GM18519 (cell line): ENCODE data around the gene PHTF2.
"Not testable (repeated sequence)": the region's sequence is repeated elsewhere in the genome, so short reads cannot be mapped to it uniquely, and the experiment has no call there.

Experiments
- ATAC-seq: cut with Tn5 transposase; IDR thresholded peaks from one replicate; pipeline ENCODE4 v1.9.1; 2021; ENCODE audit warnings: mild to moderate bottlenecking, moderate library complexity; ENCODE audit not compliant: unreplicated experiment, low FRiP score

Gene PHTF2

DNA sequence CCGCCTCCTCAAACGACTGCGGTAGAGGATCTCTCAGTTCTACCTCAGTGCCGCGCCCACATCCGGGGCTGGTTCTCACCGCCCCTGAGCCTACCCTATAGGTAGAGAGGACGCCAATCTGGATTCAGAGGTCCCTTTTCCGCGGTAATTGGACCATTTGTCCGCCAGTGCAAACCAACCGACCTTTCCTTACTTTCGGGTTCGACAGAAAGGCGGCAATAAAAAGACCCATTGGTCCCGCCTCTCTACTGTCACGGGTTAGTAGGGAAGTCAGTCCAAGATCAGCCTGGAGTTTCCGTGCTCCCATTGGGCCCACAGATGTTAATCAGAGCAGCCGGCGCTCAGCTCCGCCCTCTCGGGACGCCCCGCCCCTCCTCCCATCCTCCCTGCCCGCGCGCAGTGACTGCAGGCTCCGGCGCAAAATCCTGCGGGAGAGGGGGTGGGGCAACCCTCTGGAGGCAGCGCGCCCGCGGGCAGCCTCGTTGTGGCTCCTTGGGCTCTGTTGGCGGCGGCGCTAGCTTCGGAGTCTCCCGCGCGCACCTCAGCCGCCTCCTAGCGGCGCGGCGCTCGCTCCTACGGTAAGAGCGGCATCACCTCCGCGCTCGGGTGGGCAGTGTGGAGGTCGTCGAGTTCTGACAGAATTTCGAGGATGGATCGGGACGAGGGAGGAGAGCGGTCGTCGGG is at the start of gene PHTF2, which contains the start of gene TMEM60:
Gene PHTF2 (plus strand): TSS at position 380 of the 684 bp plus-strand sequence.
Gene TMEM60 (minus strand): TSS at position 41 of the 684 bp plus-strand sequence. CDS start 4,061 bp downstream, outside the sequence.
- ATAC-seq, result peak; percentile 83

DNA sequence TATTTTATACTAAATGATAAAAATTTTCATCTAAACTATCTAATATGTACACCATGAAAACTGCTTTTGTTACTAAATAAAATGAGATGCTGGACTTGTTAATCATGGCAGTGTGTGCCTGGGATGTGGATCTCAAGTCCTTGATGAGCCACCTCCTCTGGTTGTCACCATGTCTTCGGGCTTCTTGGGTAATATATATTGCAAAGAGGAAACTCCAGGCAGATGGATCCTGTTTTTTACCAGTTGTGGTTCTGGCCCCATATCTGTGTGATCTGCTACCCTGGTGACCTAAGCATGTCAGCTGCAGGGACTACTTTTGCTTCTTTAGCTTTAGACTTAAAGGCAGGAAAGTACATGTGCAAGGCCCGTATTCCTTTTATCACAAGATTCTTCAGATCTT is 46.6 kb upstream of the PHTF2 start:
- no peak for ATAC-seq

DNA sequence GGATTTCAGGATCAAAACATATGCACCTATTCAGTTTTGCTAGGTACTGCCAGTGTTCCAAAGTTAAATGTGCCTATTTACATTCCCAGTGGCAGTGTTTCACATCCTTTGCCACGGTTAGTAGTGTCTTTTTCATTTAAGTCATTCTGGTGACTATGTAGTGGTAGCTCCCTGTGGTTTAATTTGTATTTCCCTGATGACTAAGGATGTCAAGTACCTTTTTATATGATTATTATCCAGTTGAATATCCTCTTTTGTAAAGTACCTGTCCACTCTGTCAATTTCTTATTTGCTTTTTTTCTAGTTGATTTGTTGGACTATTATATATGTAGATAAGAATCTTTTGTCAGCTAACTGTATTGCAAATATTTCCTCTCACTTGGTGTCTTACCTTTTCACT is 45.4 kb upstream of the PHTF2 start:
- no peak for ATAC-seq

DNA sequence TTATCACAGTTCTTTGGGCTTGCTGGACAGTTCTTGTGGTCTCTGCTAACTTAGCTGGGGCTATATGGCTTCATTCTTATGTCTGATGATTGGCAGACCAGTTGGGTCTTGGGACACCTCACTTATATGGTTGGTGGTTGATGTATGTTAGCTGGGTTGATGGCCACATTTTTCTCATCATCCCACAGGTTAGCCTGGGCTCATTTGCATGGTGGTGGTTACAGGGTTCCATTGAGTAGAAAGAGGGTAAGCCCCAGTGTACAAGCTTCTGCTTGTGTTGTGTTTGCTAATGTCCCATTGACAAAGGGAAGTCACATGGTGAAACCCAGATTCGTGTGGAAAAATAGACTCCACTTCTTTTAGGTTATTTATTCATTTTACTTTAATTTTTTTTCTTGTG is 41.0 kb upstream of the PHTF2 start:
- peak; percentile 81 for ATAC-seq

DNA sequence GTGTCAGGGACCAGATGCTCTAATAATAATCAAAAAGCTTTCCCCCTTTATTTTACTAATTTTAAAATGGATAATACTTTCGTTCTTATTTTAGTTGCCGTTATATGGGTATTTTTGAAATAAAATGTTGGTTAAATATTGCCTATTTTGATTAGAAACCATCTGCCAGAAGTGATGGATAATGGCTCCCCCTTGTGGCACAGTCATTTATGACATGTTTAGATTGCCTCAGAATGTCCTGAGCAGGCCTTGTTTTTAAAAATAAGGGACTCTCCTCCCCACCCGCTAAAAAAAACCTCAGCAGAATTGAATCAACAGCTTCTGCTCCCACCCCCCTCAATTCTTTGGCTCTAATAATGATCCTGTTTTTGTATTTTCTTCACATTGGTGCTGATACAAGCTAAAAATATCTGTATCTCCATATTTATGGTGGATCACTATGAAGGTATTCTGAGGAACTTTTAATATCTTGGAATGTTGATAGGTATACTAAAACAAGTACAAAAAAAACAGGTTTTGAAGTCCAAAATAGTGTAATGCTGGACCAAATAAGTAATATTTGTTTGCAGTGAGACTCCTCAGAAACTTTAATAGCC is 39.2 kb upstream of the PHTF2 start:
- ATAC-seq, result no peak

DNA sequence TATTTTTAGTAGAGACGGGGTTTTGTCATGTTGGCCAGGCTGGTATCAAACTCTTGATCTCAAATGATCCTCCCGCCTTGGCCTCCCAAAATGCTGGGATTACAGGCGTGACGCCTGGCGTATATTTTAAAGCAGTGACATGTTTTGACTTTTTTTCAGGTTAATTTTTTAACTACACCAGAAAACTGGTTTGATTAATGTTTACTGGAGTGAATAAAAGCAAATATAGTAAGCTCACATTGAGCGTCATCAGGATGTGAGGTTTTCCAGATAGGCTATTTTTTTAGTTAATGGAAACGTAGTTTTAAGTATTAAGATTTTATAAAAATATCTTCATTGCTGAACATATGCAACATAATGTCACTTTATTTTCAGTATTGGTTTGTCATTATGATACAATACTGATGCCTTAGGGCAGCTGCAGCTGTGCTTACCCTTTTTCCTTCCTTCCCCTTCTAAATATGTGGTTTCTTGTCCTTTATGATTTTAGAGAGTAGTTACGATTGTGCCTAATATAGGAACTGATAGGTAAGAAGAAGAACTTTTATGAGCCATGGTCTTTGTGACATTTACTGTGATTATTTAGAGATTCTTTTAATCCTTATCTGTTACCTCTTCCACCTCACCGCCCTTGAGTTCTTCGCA is 37.6 kb upstream of the PHTF2 start:
- no peak for ATAC-seq

DNA sequence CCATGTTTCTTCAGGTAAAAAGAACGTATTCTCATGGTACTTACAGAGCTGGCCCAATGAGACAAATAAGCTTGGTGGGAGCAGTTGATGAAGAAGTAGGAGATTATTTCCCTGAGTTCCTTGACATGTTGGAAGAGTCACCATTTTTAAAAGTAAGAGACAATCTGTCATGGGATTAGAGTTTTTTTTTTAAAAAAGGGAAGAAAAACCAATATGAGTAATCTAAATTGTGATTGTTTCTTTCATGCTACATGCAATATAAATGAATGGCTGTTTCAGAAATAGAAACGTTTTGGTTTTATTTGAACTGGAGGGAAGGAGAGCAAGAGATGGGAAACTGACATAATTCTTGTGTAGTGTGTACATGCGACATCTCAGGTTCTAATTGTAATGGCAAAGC is 33.1 kb upstream of the PHTF2 start:
- ATAC-seq, result no peak

DNA sequence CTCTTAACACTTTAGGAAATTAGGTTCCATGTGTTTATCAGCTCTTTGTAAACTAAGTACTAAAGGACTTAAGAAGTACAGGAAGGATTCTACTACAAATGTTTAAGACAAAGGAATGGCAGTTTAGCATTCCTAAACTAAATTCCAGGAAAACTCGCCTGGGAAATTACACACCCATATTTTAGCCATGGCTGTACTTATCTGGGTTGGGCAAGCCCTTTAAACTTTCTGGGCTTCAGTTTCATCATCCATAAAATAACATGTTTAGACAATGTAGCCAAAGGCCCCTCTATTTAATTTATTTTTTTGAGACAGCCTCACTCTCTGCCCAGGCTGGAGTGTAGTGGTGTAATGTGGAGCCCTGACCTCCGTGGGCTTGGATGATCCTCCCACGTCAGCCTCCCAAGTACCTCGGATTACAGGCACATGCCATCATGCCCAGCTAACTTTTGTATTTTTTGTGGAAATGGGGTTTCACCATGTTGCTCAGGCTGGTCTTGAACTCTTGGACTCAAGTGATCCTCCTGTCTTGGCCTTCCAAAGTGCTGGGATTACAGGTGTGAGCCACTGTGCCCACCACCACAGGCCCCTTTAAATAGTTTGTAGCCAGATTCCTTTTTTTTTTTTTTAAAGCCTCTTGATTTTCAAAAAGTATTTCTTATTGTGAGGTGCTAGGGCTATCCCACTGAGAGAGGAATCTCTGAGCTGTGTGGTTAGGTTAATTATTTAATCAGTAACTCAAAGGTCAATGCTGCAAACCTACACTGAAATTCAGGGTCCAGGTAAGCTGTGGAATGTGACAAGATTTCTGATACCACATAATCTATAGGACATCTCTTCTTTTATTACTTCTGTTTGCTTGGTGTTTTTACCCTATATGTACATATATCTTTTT is 32.4 kb upstream of the PHTF2 start:
- ATAC-seq, result no peak

DNA sequence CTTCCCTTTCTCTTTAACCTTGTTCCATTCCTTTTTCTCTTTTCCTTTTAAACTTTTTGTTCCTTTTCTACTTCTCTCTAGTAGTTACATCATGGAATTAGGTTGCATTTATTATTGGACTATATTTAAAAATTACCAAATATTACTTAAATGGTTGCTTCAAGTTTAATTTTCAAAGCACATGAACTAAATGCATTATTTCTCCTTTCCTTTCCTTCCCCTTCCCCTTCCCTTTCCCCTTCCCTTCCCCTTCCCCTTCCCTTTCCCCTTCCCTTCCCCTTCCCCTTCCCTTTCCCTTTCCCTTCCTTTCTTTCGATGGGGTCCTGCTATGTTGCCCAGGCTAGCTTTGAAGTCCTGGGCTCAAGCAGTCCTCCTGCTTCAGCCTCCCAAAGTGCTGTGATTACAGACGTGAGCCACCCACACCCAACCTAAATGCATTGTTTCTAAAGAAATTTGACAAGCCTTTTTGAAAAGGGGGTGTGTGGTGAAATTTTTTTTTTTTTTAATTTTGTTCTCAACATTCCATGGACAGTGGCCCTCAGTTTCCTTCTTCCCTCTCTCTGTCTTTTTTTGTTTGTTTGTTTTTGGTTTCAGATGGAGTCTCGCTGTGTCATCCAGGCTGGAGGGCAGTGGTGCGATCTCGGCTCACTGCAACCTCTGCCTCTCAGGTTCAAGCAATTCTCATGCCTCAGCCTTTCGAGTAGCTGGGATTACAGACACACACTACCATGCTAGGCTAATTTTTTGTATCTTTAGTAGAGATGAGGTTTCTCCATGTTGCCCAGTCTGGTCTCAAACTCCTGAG is 31.6 kb upstream of the PHTF2 start:
- ATAC-seq, result no peak

DNA sequence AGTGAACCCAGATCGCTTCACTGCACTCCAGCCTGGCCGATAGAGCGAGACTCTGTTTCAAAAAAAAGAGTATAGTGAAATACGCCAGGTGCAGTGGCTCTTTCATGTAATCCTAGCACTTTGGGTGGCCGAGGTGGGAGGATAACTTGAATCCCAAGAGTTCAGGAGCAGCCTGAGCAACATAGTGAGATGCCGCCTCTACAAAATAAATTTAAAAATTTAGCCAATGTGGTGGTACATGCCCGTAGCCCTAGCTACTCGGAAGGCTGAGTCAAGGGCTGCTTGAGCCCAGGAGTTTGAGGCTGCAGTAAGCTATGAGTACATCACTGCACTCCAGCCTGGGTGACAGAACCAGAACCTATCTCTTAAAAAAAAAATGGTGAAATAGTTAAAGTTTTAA is 28.3 kb upstream of the PHTF2 start:
- no peak for ATAC-seq

DNA sequence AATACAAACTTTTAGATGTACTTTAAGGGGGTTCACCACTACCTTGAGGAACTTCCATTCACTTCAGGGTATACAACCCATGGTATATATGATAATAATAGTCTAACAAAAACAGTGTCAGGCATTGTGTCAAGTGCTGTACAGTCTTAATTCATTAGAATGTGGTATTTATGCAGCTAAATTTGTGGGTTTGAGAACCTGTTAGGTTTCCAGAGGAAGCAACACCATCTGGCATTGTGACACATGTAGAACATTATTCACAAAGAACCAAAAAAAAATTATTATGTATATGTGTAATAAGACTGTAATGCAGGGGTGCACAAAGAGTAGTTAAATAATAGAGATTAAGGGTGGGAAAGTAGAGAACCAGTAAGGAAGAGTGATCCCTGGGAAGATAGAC is 26.7 kb upstream of the PHTF2 start:
- ATAC-seq, result no peak

DNA sequence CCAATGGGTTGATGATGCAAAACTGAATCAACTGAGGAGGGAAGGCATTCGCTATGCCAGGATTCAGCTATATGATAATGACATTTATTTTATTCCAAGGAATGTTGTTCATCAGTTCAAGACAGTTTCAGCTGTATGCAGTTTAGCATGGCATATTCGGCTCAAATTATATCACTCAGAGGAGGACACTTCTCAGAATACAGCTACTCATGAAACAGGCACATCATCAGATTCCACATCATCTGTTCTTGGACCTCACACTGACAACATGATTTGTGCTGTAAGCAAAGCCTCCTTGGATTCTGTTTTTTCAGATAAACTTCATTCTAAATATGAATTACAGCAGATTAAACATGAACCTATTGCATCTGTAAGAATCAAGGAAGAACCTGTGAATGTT is 20.0 kb upstream of the PHTF2 start:
- no peak for ATAC-seq

DNA sequence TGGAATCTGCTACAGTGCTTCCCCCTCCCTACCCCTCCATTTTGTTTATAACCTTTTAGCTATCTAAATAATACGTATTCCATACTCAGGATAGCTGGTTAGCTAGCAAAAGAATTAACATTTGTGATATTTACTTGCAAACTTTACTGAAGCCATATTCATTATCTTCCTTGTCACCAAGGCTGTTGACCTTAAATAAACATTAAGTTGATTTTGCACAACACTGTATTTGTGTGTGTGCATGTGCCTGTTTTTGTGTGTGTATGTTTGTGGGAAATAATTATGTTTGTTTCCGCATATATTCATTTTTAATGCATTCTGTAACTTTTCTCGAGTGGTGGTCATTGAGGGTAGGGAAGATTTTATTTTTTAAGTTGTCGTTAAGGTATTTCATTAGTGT is 16.2 kb upstream of the PHTF2 start:
- no peak for ATAC-seq

DNA sequence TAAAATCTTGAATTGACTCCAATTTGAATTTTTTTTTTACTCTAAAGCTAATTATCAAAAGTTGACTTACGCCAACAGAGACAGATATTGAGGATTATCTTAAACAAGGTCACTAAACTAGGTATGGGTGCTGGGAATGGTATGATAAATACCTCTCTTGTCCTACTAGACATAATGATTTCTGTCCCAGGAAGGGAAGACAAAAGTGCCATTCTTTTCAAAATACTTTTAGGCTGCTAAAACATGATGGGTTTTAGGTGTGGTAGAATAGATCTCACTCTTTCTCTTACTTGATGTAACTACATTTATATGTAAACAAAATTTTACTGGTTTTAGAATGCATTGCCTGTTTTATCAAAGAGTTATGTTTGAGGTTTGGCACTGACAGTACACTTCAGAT is 15.5 kb upstream of the PHTF2 start:
- ATAC-seq, result no peak

DNA sequence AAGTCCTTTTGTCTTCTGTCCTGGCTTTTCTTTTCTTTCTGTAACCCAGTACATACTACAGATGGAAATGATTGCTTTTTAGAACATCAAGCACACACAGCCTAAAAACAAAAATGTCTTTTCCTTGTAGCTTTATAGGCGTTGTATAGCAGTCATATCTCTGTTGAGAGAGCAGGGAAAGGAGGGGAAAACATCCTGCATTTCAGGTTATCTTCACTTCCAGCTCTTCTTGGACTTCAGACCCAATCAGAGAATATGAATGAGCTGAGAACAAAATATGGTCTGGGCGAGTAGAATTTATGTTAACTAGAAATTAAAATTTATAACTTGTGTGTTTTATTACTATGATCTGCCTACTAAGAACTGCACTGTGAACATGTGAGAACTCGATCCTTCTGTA is 15.0 kb upstream of the PHTF2 start:
- no peak for ATAC-seq

DNA sequence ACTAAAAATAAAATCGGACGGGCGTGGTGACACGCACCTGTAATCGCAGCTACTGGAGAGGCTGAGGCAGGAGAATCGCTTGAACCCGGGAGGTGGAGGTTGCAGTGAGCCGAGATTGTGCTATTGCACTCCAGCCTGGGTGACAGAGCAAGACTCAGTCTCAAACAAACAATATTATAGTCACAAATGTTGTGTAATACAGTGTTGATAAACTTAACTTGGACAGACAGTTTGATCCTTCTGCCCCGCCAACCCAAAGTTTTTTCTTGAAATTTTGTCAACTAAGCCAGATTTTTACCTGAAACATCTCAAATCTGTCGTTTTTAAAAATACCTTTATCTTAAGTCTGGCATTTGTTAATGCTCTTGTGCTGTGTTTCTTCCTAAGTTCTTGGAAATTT is 14.1 kb upstream of the PHTF2 start:
- ATAC-seq, result not testable (repeated sequence)

DNA sequence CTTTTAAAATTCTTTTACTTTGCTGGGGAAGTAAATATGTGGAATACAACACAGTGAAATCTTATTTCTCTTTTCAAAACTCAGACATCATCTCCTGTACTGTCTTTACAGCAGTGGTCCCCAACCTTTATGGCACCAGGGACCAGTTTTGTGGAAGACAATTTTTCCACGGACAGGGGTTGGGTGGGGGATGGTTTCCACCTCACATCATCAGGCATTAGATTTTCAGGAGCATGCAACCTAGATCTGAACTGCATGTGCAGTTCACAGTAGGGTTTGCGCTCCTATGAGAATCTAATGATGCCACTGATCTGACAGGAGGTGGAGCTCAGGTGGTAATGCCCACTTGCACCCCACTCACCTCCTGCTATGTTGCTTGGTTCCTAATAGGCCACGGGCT is 12.6 kb upstream of the PHTF2 start:
- ATAC-seq, result no peak

DNA sequence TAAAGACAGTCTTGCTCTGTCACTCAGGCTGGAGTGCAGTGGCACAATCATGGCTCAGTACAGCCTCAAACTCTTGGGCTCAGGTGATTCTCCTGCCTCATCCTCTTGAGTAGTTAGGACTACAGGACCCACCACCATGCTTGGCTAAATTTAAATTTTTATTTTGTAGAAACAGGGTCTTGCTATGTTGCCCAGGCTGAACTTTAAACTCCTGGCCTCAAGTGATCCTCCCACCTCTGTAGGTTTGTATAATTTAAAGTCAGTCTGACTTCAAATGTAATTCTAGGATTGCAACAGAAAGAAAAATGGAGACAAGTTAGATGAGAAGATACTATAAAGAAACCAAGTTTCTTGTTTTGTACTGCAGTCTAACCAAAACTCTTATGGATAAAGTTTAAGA is 11.8 kb upstream of the PHTF2 start:
- no peak for ATAC-seq

DNA sequence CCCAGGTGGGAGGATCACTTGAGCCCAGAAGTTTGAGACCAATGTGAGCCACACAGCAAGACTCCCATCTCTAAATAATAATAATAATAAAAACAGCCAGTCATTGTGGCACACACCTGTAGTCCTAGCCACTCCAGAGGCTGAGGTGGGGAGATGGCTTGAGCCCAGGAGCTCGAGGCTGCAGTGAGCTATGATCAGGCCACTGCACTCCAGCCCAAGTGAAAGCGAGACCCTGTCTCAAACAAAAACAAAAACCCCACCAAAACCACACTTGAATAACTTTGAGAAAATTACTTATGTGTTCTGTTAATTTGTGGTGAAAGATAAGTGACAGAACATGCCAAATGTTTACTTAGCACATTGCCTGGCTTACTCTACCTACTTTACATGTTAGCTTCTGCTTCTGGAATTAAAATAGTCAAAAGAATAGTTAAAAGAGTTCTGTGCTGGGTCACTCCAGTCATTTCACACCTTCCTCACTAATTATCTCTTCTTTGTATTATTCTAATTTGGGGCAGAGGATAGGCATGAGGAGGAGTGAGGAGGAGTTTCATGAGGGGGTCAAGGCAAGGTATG is 10.2 kb upstream of the PHTF2 start:
- peak; percentile 48 for ATAC-seq

DNA sequence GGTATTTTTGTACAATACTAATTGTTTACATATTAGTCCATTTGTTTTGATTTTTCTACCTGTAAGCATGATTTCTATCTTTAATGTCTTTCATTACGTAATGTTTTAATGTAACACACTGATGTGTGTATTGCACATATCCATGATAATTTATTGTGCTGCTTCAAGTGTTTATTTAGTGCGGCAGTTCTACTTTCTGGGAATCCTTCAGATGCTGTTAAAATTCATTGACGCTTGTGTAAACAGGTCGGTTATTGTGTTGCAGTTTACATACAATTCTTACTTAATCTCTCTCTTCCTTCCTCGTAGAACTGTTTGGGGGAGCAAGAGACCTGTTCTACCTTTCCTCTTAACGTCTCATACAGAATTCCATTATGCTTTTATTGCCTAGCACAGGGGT is 7.2 kb upstream of the PHTF2 start:
- no peak for ATAC-seq
